HG03097 (cell line): ENCODE data around the gene IFI44L.
A peak's percentile ranks its signal among the peaks of the same experiment; 100 is the strongest.

ENCODE experiments used
- ATAC-seq: cut with Tn5 transposase; IDR thresholded peaks from one replicate; pipeline ENCODE4 v1.9.1; 2021; ENCODE audit not compliant: unreplicated experiment, low FRiP score

The IFI44L gene

GRCh38 chr1:78619803-78620579, at the start of gene IFI44L:
TSS of gene IFI44L (plus strand) at chr1:78620448. CDS start at chr1:78627916, 7,468 bp downstream.
- ATAC-seq, result peak; percentile 42

GRCh38 chr1:78570539-78570938, 49.7 kb upstream of the IFI44L start:
- ATAC-seq, result no peak

GRCh38 chr1:78577257-78578100, 42.8 kb upstream of the IFI44L start:
- no peak for ATAC-seq

- no peak for ATAC-seq
Measured at GRCh38 chr1:78586572-78586971, 33.7 kb upstream of the IFI44L start.

DNA sequence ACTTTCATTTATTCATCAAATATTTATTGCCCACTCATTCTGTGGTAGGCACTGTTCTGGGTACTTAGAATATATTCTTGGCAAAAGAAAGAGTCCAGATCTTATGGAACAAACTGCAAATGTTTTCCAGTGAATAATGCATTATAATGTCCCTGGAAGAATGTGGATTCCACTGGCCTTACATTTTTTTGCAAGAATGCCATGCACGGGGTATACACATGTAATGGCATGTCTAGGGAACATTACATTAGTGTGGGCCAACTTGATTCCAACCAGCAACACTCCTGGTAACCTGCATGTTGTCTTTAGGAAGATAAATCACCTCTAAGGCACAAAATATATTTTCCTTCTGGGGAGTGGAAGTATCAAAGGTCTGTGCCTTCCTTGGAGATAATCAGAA, 33.0 kb upstream of the IFI44L start:
- no peak for ATAC-seq

- no peak for ATAC-seq
Measured at GRCh38 chr1:78591971-78592370, 28.3 kb upstream of the IFI44L start.

DNA sequence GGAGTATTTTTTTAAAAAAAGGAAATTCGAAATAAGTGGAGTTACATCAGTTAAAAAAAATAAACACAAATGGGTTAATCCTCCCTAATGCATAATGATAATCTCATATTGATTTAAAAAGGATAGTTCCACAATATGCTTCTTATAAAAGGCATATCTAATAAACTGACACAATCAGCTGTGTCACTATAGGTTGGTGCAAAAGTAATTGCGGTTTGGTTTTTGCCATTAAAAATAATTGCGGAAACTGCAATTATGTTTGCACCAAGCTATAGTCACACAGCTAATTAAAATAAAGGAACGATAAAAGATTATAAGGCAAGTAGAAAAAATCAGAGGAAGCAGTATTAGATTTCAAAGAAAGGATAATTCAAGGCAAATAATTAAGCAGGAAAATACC, 21.0 kb upstream of the IFI44L start:
- no peak for ATAC-seq

DNA sequence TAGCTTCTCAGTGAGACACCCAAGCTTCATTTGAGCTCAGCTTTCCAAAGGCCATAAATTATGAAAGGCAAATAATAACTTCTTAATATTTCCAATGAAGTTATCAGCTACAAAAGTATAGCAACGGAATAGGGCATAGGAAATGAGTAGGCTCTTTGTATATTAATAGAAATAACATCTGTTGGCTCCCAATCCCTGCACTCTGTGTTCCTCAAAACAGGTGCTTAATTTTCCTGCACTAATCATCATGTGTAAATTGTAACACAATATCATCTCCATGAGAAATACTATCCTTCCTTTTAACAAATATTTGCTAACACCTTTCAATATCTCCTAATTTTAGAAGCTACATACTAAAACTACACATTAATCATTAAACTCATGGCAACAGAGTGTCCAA, 19.2 kb upstream of the IFI44L start:
- ATAC-seq, result no peak

DNA sequence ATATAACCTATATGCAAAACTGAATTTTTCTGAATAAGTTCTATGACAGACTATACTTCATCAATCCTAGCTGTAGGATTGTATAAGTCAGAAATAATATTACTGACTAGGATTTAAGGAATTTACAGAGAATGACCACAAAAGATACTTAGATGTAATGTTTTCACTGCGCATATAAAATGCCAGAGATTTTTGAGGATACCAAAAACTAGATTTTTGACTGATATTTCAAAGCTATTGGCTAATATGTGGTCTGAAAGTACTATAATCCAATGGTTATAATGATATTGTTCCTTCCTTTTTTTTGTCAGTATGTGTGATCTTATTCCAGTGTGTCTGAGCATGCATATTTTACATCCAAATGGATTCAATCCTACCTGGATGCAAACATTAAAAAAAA, 17.0 kb upstream of the IFI44L start:
- no peak for ATAC-seq

DNA sequence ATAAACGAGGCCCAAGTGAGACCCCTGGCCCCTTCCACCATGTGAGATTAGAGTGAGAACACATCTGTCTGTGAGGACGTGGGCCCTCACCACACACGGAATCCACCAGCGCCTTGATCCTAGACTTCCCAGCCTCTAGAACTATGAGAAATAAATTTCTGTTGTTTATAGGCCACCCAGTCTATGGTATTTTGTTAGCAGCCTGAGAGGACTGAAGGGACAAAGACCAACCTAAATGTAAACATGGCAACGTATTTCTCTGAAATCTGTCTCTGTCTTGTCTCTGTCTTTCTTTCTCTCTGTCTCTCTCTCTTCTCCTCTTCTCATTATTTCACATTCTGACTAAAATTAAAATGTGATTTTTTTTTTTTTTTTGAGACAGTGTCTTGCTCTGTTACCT, 15.6 kb upstream of the IFI44L start:
- ATAC-seq, result no peak

DNA sequence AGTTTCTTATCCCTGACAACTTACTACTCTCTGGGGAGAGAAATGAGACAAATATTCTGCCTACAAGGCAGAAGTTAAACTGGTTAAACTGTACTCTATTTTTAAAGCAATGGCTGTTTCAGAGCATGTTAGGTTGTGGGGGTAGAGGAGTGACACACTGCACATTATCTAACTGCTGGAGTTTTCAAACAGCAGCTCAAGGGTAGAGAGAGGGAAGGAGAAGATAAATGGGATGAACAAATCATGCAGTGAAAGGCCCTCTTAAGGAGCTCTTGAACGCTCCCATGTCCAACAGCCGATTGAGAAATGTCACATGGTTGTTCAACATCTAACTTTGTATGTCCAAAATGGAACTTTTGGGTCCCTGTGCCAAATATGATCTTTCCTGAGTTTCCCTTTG, 14.0 kb upstream of the IFI44L start:
- ATAC-seq, result no peak

DNA sequence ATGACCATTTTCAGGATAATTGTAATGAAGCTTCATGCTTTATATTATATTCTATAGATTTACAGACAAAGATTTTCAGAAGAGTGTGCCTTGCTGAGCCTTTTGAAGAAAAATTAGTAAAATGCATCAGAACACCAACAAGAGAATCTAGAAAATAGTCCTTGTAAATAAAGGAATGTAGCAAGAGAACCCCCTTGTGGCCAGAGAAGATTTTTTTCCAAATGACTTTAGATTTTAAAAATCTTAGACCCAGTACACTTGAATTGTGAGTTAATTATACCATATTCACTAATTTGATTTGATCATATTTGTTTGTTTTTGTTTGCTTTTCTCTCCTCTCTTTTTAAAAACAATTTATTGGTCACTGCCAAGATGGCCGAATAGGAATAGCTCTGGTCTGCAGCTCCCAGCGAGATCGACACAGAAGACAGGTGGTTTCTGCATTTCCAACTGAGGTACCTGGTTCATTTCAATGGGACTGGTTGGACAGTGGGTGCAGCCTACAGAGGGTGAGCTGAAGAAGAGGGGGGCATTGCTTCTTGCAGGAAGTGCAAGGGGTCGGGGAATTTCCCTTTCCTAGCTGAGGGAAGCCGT, 12.8 kb upstream of the IFI44L start:
- no peak for ATAC-seq

GRCh38 chr1:78607944-78608343, 12.3 kb upstream of the IFI44L start:
- no peak for ATAC-seq

DNA sequence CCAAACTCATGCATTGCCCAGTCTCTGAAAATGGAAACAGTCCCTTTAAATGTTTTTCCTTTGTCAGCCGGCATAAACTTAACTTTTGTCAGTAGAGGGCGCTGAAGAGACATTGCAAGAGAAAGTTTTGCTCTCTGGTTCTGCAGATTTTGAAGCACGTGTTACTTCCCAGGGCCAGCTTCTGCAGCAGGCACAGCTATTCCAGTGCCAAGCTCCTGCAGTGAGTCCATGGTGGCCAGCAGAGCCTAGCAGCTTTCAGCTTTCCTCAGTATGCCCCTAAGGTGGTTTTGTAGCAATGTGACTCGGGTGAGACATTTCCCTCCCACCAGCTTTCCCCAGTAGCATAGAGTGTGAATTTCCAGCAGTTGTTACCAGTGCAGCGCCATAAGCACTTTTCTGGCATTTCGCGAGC, 2.6 kb upstream of the IFI44L start:
- peak; percentile 41 for ATAC-seq

GRCh38 chr1:78619032-78619431, 1.2 kb upstream of the IFI44L start:
- no peak for ATAC-seq

DNA sequence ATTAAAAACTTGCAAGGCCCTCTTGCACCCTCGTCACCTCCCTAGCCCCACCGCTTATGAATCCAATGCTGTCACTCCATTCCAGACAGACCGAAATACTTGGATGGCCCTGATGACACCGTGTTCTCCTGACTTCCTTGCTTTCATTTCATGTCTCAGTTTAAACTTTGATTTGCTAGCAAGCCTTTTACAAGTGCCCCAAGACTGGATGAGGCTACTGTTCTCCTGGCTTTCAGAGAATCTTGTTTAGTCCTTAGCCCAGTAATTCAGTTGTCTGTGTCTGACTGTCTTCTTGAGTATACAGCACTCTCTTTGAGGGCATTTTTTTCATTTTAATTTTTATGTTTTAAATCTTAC, 824 bp upstream of the IFI44L start:
- no peak for ATAC-seq

- ATAC-seq, result peak; percentile 21
Measured at GRCh38 chr1:78620666-78621065, 418 bp downstream of the IFI44L start.

- ATAC-seq, result no peak
Measured at GRCh38 chr1:78622548-78622947, 2.3 kb downstream of the IFI44L start.

GRCh38 chr1:78624035-78624434, 3.8 kb downstream of the IFI44L start:
- no peak for ATAC-seq

DNA sequence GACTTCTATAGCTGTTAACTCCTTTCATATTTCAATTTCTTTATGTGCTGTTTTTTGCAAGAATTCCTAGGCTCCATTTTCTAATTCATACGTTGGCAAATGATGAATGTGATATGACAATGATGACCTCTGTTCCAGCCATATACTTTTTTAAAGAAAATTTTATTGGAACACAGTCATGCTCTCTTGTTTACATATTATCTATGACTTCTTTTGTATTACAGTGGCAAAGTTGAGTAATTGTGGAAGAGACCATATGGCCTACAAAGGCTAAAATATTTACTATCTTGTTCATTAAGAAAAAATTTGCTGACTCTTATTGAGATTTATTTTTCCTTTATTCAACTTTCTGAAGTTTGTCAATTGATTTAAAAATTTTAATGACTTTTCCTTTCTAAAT, 7.1 kb downstream of the IFI44L start:
- ATAC-seq, result no peak

DNA sequence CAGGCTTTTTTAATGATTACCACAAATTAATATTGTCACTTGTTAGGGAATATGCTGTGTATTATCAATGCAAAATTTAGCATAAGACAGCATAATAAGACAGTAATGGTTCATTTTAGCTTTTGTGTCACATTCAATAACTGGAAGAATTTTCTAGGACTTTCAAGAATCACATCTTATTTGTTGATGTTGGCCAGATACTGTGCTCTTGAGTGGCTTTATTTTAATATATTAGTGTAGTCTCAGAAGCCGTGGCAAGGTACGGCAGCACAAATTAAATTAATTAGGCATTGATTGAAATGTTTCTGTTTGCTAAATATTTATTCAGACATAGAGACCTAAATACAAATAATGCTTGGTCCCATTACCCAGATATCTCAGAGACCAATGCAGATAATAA, 10.4 kb downstream of the IFI44L start:
- no peak for ATAC-seq

DNA sequence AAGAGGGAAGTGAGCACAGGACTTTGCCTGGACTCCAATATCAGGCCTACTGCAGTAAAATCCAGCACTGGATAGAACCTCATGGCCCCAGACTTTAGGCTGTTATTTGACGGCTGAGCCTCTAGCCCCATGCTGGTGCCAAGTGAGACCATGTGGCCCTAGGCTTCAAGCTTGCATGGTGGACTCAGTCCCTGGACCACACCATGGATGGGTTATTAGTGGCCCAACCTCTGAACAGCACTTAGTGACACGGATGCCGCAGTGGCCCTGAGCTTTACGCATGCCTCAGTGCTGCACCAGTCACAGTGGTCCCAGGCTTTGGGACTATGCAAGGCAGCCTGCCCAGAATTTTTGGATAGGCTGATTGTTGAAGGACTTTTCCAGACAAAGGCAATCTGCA, 13.0 kb downstream of the IFI44L start:
- no peak for ATAC-seq
